Astrocyte (in vitro differentiated cells and primary cell): ENCODE results near the gene GFOD1. TPM values are rescaled to one million over a fixed set of nuclear protein-coding genes. Genes with fewer than 3 reads are reported as not detected.

Source experiments
- DNase-seq: peaks from one replicate; pipeline ENCODE4 v3.0.0-alpha.2; 2010; ENCODE audit warnings: low read depth
- FAIRE-seq: peaks from 2 replicates; lab custom pipeline; 2011; peaks lifted over from hg19 to GRCh38; lab: Jason Lieb, UNC
- H2AFZ ChIP-seq: 2 replicates; pipeline ENCODE4 v1.6.0; 2012; ENCODE audit warnings: low read depth, low read length, inconsistent platforms
- H3K27ac ChIP-seq: 2 replicates; pipeline ENCODE4 v1.5.1; 2011; ENCODE audit warnings: low read depth, low read length, inconsistent platforms
- H3K27me3 ChIP-seq: 2 replicates; pipeline ENCODE4 v1.6.0; 2011; ENCODE audit warnings: low read length, inconsistent platforms; ENCODE audit not compliant: insufficient read depth
- H3K36me3 ChIP-seq: 2 replicates; pipeline ENCODE4 v1.5.1; 2011; ENCODE audit warnings: low read length, inconsistent platforms; ENCODE audit not compliant: insufficient read depth
- H3K4me1 ChIP-seq: 2 replicates; pipeline ENCODE4 v1.5.1; 2011; ENCODE audit warnings: low read length, inconsistent platforms; ENCODE audit not compliant: insufficient read depth
- H3K4me2 ChIP-seq: 2 replicates; pipeline ENCODE4 v1.6.0; 2012; ENCODE audit warnings: low read length, inconsistent platforms
- H3K4me3 ChIP-seq: 2 replicates; pipeline ENCODE4 v1.5.1; 2011; ENCODE audit warnings: low read depth, mild to moderate bottlenecking, low read length, inconsistent platforms; ENCODE audit not compliant: insufficient read depth
- H3K79me2 ChIP-seq: 2 replicates; pipeline ENCODE4 v1.6.0; 2012; ENCODE audit warnings: mild to moderate bottlenecking, low read length, inconsistent platforms; ENCODE audit not compliant: insufficient read depth
- H3K9ac ChIP-seq: 2 replicates; pipeline ENCODE4 v1.6.0; 2012; ENCODE audit warnings: mild to moderate bottlenecking, low read length, inconsistent platforms
- H3K9me3 ChIP-seq: 2 replicates; pipeline ENCODE4 v1.5.1; 2012; ENCODE audit warnings: low read depth, mild to moderate bottlenecking, low read length, inconsistent platforms; ENCODE audit not compliant: insufficient read depth
- H4K20me1 ChIP-seq: 2 replicates; pipeline ENCODE4 v1.6.0; 2012; ENCODE audit warnings: low read length, inconsistent platforms; ENCODE audit not compliant: insufficient read depth
- H3K27ac Mint-ChIP-seq: one replicate; pipeline ENCODE4 v1.8.0; 2021; ENCODE audit warnings: mild to moderate bottlenecking, mixed read lengths; ENCODE audit not compliant: unreplicated experiment
- H3K27me3 Mint-ChIP-seq: one replicate; pipeline ENCODE4 v1.8.0; 2021; ENCODE audit warnings: low read depth, mixed read lengths; ENCODE audit not compliant: unreplicated experiment
- H3K36me3 Mint-ChIP-seq: one replicate; pipeline ENCODE4 v1.8.0; 2021; ENCODE audit warnings: low read depth, mixed read lengths; ENCODE audit not compliant: unreplicated experiment
- H3K4me1 Mint-ChIP-seq: one replicate; pipeline ENCODE4 v1.8.0; 2021; ENCODE audit warnings: low read depth, mixed read lengths; ENCODE audit not compliant: unreplicated experiment
- H3K4me3 Mint-ChIP-seq: one replicate; pipeline ENCODE4 v1.8.0; 2021; ENCODE audit warnings: mild to moderate bottlenecking, moderate library complexity, mixed read lengths; ENCODE audit not compliant: unreplicated experiment
- H3K9me3 Mint-ChIP-seq: one replicate; pipeline ENCODE4 v1.8.0; 2021; ENCODE audit warnings: mild to moderate bottlenecking, mixed read lengths; ENCODE audit not compliant: unreplicated experiment
- CTCF ChIP-seq: IDR thresholded peaks from 2 replicates; pipeline ENCODE4 v1.5.1; 2011; ENCODE audit warnings: low read depth, mild to moderate bottlenecking, inconsistent platforms, low read length, moderate library complexity; ENCODE audit not compliant: insufficient read depth
- EZH2 ChIP-seq: IDR thresholded peaks from 2 replicates; pipeline ENCODE4 v1.6.1; 2012; ENCODE audit warnings: mild to moderate bottlenecking, low read length, inconsistent platforms; ENCODE audit not compliant: insufficient read depth
- total RNA-seq: library from RNA; stranded (reverse); gene quantifications from 2 replicates; pipeline ENCODE4 v1.2.1, GENCODE V29; 2021

GFOD1 gene
- total RNA-seq, 1 donor from 2014 or later = 10.8 TPM

- Histone ChIP-seq H3K4me2 (no peak overlapping the region), H3K9me3 (no peaks in the 10 kb centered on the region), H3K27ac (no peak overlapping the region), H3K36me3 (no peaks in the 10 kb centered on the region), H3K27me3 (no peaks in the 10 kb centered on the region), H3K4me1 (no peaks in the 10 kb centered on the region), H2AFZ (no peak overlapping the region), H3K4me3 (no peak overlapping the region), H3K79me2 (no peaks in the 10 kb centered on the region), H3K9ac (no peak overlapping the region), H4K20me1 (no peaks in the 10 kb centered on the region)
- Mint-ChIP-seq H3K27me3 (peaks cover 3% of the 10 kb centered on the region), H3K4me1 (peaks cover 19% of the 10 kb centered on the region), H3K36me3 (peaks cover 8% of the 10 kb centered on the region), H3K4me3 (no peak overlapping the region), H3K27ac (no peak overlapping the region), H3K9me3 (peaks cover 4% of the 10 kb centered on the region)
- FAIRE-seq (no peak), DNase-seq (no peak)
- TF ChIP-seq EZH2 (no peak), CTCF (no peak)
These were observed 112.0 kb downstream of the GFOD1 start for GRCh38 chr6:13375360-13375878.

DNA sequence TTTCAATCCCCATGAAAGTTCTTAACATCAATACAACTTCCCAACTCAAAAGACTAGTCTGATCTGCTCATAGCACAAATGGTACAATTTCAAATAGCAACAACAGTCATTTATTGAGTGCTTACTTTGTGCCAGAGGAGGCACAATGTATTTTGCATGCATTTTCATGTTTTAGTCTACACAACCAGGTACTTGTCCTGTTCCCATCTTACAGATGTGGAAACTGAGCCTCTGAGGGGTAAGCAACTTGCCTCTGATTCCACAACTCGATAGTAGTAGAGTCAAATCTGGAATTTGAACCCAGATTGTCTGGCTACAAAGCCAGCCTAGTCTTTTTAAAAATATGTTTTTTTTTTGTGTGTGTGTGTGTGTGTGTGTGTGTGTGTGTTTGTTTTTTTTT lies 113.5 kb downstream of the GFOD1 start:
- H3K4me3 ChIP-seq = no peak overlapping the region
- DNase-seq = no peak
- no peak overlapping the region for H3K4me3 Mint-ChIP-seq
- no peaks in the 10 kb centered on the region for H3K9me3 ChIP-seq
- no peaks in the 10 kb centered on the region for H3K79me2 ChIP-seq
- no peak overlapping the region for H3K4me2 ChIP-seq
- H3K27ac ChIP-seq = no peak overlapping the region
- no peaks in the 10 kb centered on the region for H3K4me1 ChIP-seq
- peaks cover 20% of the 10 kb centered on the region for H3K4me1 Mint-ChIP-seq
- H4K20me1 ChIP-seq = no peaks in the 10 kb centered on the region
- peaks cover 4% of the 10 kb centered on the region for H3K9me3 Mint-ChIP-seq
- H2AFZ ChIP-seq = no peak overlapping the region
- H3K9ac ChIP-seq = no peak overlapping the region
- H3K36me3 ChIP-seq = no peaks in the 10 kb centered on the region
- no peak for FAIRE-seq
- H3K36me3 Mint-ChIP-seq = peaks cover 8% of the 10 kb centered on the region
- no peaks in the 10 kb centered on the region for H3K27me3 ChIP-seq
- no peak for TF ChIP-seq CTCF
- TF ChIP-seq EZH2 = no peak
- H3K27me3 Mint-ChIP-seq = peaks cover 3% of the 10 kb centered on the region
- no peak overlapping the region for H3K27ac Mint-ChIP-seq

GRCh38 chr6:13373488-13373886 lies 113.9 kb downstream of the GFOD1 start:
- TF ChIP-seq CTCF (no peak), EZH2 (no peak)
- Mint-ChIP-seq H3K36me3 (peaks cover 8% of the 10 kb centered on the region), H3K4me3 (no peak overlapping the region), H3K27me3 (peaks cover 3% of the 10 kb centered on the region), H3K9me3 (peaks cover 4% of the 10 kb centered on the region), H3K4me1 (peaks cover 20% of the 10 kb centered on the region), H3K27ac (no peak overlapping the region)
- H3K9me3 ChIP-seq = no peaks in the 10 kb centered on the region
- H3K9ac ChIP-seq = no peak overlapping the region
- no peak overlapping the region for H2AFZ ChIP-seq
- FAIRE-seq = no peak
- no peaks in the 10 kb centered on the region for H3K36me3 ChIP-seq
- no peaks in the 10 kb centered on the region for H3K4me1 ChIP-seq
- no peak overlapping the region for H3K27ac ChIP-seq
- H3K4me2 ChIP-seq = no peak overlapping the region
- no peaks in the 10 kb centered on the region for H3K79me2 ChIP-seq
- no peaks in the 10 kb centered on the region for H4K20me1 ChIP-seq
- DNase-seq = no peak
- H3K4me3 ChIP-seq = no peak overlapping the region
- H3K27me3 ChIP-seq = no peaks in the 10 kb centered on the region
